Lower leg skin (tissue), 4 donors: Measurements from ENCODE around the gene PRICKLE1. TPM values are rescaled to one million over a fixed set of nuclear protein-coding genes. Genes with fewer than 3 reads are reported as not detected.

Experiments
- DNase-seq, 2 donors: peaks; one replicate each; pipeline ENCODE4 v3.0.0-alpha.2; 2019; ENCODE audit warnings: low spot score in 2 of 2
- H3K4me3 ChIP-seq: fragments of 200-600 bp; sonication (generic); 2 replicates; pipeline ENCODE4 v1.5.1; 2017; ENCODE audit warnings: mild to moderate bottlenecking, low read depth; ENCODE audit not compliant: poor library complexity, severe bottlenecking
- CTCF ChIP-seq, 3 donors: fragments of 450-650 bp; IDR thresholded peaks; one replicate each; pipeline ENCODE4 v1.5.1; 2016; ENCODE audit warnings: antibody characterized with exemption in 3 of 3, mild to moderate bottlenecking in 3 of 3, moderate library complexity in 2 of 3
- POLR2A ChIP-seq, 2 donors: fragments of 450-650 bp; IDR thresholded peaks; one replicate each; pipeline ENCODE4 v1.6.1; 2016 to 2017; ENCODE audit warnings: antibody characterized with exemption in 2 of 2, mild to moderate bottlenecking in 1 of 2, moderate library complexity in 1 of 2
- WGBS, 2 donors: methylation state at CpG; one replicate each; pipeline ENCODE4 v1.1.5; 2018; 5-methylcytosine and 5-hydroxymethylcytosine counted together
- intact Hi-C: fragments of 100-400 bp; cut with DNase I; formaldehyde crosslinking; loops from one replicate; pipeline ENCODE4 v1.15.0; 2023; ENCODE audit warnings: low total_unique reads
- total RNA-seq, 4 donors: library from RNA; depleted of rRNA; stranded (reverse); fragments of >200 nt; gene quantifications; one replicate each; pipeline ENCODE4 v1.1.0, GENCODE V29; 2016

Gene PRICKLE1
- total RNA-seq, 4 donors from 2014 or later, result 3.8 to 39.8 (median 14.4) TPM

- no peak for DNase-seq
- no peak for TF ChIP-seq CTCF (IDR thresholded peaks at IDR 0.05)
- no peak for TF ChIP-seq POLR2A (IDR thresholded peaks at IDR 0.05)
- intact Hi-C loops, result no loop called here
- WGBS, 2 donors, result 94 to 98% methylated on average over 4 of the region's 4 CpGs
- H3K4me3 ChIP-seq, result no peak overlapping the region
Observed at GRCh38 chr12:42463671-42464070, 125.9 kb downstream of the PRICKLE1 start.

- no peak for DNase-seq
Observed at GRCh38 chr12:42462486-42462885, 127.1 kb downstream of the PRICKLE1 start.

GRCh38 chr12:42459336-42459847, 130.2 kb downstream of the PRICKLE1 start:
- TF ChIP-seq POLR2A (IDR thresholded peaks at IDR 0.05) (no peak), CTCF (IDR thresholded peaks at IDR 0.05) (no peak)
- no peak overlapping the region for H3K4me3 ChIP-seq
- intact Hi-C loops, result no loop called here
- no peak for DNase-seq
- 92 to 93% methylated on average over 12 of the region's 12 CpGs for WGBS, 2 donors

More at GRCh38 chr12:42462486-42462885, 127.1 kb downstream of the PRICKLE1 start:
- no peak overlapping the region for H3K4me3 ChIP-seq
- intact Hi-C loops, result no loop called here
- no peak for TF ChIP-seq CTCF (IDR thresholded peaks at IDR 0.05)
- TF ChIP-seq POLR2A (IDR thresholded peaks at IDR 0.05), result no peak
- 73 to 79% methylated on average over 3 of the region's 3 CpGs for WGBS, 2 donors

GRCh38 chr12:42458575-42458974, 131.0 kb downstream of the PRICKLE1 start:
- 89% methylated on average over 2 of the region's 2 CpGs for WGBS, 2 donors
- no peak for DNase-seq
- H3K4me3 ChIP-seq, result no peak overlapping the region
- intact Hi-C loops, result no loop called here
- TF ChIP-seq POLR2A (IDR thresholded peaks at IDR 0.05) (no peak), CTCF (IDR thresholded peaks at IDR 0.05) (no peak)

- TF ChIP-seq CTCF (IDR thresholded peaks at IDR 0.05) (no peak), POLR2A (IDR thresholded peaks at IDR 0.05) (no peak)
- DNase-seq, result no peak
- 48 to 49% methylated on average over 2 of the region's 2 CpGs for WGBS, 2 donors
- intact Hi-C loops, result no loop called here
- H3K4me3 ChIP-seq, result no peak overlapping the region
Observed at GRCh38 chr12:42450248-42450647, 139.3 kb downstream of the PRICKLE1 start.

- intact Hi-C loops, result no loop called here
Observed at GRCh38 chr12:42448841-42449240, 140.7 kb downstream of the PRICKLE1 start.

More at GRCh38 chr12:42448841-42449240, 140.7 kb downstream of the PRICKLE1 start:
- H3K4me3 ChIP-seq, result no peak overlapping the region
- DNase-seq, result no peak
- TF ChIP-seq CTCF (IDR thresholded peaks at IDR 0.05) (no peak), POLR2A (IDR thresholded peaks at IDR 0.05) (no peak)
- WGBS, 2 donors, result 95 to 97% methylated on average over 9 of the region's 9 CpGs
